ENCODE measurements around the gene ATIC.

GRCh38 chr2:215275824-215276223 is 36.0 kb upstream of the ATIC start:
- no peak for TF ChIP-seq POLR2A (IDR thresholded peaks at IDR 0.05)
- no peak for TF ChIP-seq CTCF (IDR thresholded peaks at IDR 0.05)

All from uterus (tissue), 2 donors.